HCT116 (cell line): ENCODE measurements around the gene AZIN2. TPM values are rescaled to one million over a fixed set of nuclear protein-coding genes. Genes with fewer than 3 reads are reported as not detected.

Experiments
- ATAC-seq: fragments of 200-7000 bp; cut with Tn5 transposase; 2 replicates; pipeline ENCODE4 v1.9.1; 2020; ENCODE audit warnings: mild to moderate bottlenecking, moderate library complexity
- BruUV-seq: library from RNA; stranded (reverse); fragments of 400-500 nt; replicated peaks from 2 replicates; lab custom pipeline; 2021; lab: Mats Ljungman, UMichigan
- CTCF ChIA-PET: fragments of 300-600 bp; sonication (Branson Sonifier 250); formaldehyde crosslinking; loops from one replicate; lab custom pipeline; 2021; ENCODE audit warnings: antibody characterized with exemption; lab: Charles Lee
- POLR2A ChIA-PET: fragments of 300-600, 350-600 bp; sonication (Branson Sonifier 250); formaldehyde crosslinking; loops from one replicate; lab custom pipeline; 2021; ENCODE audit warnings: antibody characterized with exemption; lab: Charles Lee
- RAD21 ChIA-PET, 2 experiments: fragments of 300-600 bp; sonication (Branson Sonifier 250); formaldehyde crosslinking; loops; one replicate each; lab custom pipeline; 2023; ENCODE audit warnings: low total read pairs in 2 of 2; ENCODE audit not compliant: uncharacterized antibody in 2 of 2, unreplicated experiment in 2 of 2, low non-redundant PET in 1 of 2; lab: Charles Lee
- DNase-seq: peaks from one replicate; pipeline ENCODE4 v3.0.0-alpha.2; 2010; ENCODE audit warnings: low read depth, low spot score
- H2AFZ ChIP-seq: fragments of 200-600 bp; shearing (Covaris generic), sonication (generic); 2 replicates; pipeline ENCODE4 v1.6.1; 2017; ENCODE audit warnings: low read depth, mixed run types, mixed read lengths, antibody characterized with exemption, low read length; ENCODE audit not compliant: poor library complexity, severe bottlenecking
- H3K27ac ChIP-seq: 2 replicates; pipeline ENCODE4 v1.5.1; 2012; ENCODE audit warnings: low read depth, low read length
- H3K27me3 ChIP-seq: fragments of 200-600 bp; sonication (generic); 2 replicates; pipeline ENCODE4 v1.6.1; 2016; ENCODE audit warnings: mixed run types, low read length, mixed read lengths; ENCODE audit not compliant: insufficient read depth
- H3K36me3 ChIP-seq, 2 experiments: fragments of 200-500 bp in 1 of 2; fragments of 200-600 bp in 1 of 2; sonication (Bioruptor generic) in 1 of 2; sonication (generic) in 1 of 2; 2 replicates each; pipeline versions ENCODE4 v1.5.1 to v1.6.1; 2014 to 2016; ENCODE audit warnings: low read length in 2 of 2, inconsistent platforms in 1 of 2, mixed read lengths in 1 of 2, mixed run types in 1 of 2; ENCODE audit not compliant: insufficient read depth in 2 of 2, control insufficient read depth in 1 of 2
- H3K4me1 ChIP-seq, 2 experiments: fragments of 200-600 bp in 1 of 2; sonication (generic) in 1 of 2; 2 replicates each; pipeline versions ENCODE4 v1.5.1 to v1.6.1; 2012 to 2017; ENCODE audit warnings: low read length in 2 of 2, inconsistent platforms in 1 of 2, mild to moderate bottlenecking in 1 of 2, mixed read lengths in 1 of 2, mixed run types in 1 of 2, moderate library complexity in 1 of 2; ENCODE audit not compliant: insufficient read depth in 2 of 2, control insufficient read depth in 1 of 2
- H3K4me2 ChIP-seq: fragments of 200-600 bp; sonication (generic); 2 replicates; pipeline ENCODE4 v1.6.1; 2017; ENCODE audit warnings: mixed run types, low read length, mixed read lengths
- H3K4me3 ChIP-seq, 2 experiments: fragments of 200-600 bp in 1 of 2; sonication (generic) in 1 of 2; replicated peaks in 1 of 2; 2 replicates each; pipeline ENCODE4 v1.5.1; 2011 to 2016; ENCODE audit warnings: low read length in 2 of 2, control low read depth in 1 of 2, low read depth in 1 of 2, mild to moderate bottlenecking in 1 of 2, mixed read lengths in 1 of 2, mixed run types in 1 of 2
- H3K79me2 ChIP-seq: fragments of 200-600 bp; sonication (generic); 2 replicates; pipeline ENCODE4 v1.6.1; 2017; ENCODE audit warnings: mild to moderate bottlenecking, mixed run types, low read length, moderate library complexity, mixed read lengths; ENCODE audit not compliant: insufficient read depth
- H3K9ac ChIP-seq: fragments of 200-600 bp; sonication (generic); 2 replicates; pipeline ENCODE4 v1.6.1; 2016; ENCODE audit warnings: low read length, mixed read lengths
- H3K9me2 ChIP-seq: fragments of 200-600 bp; sonication (generic), shearing (Covaris generic); 2 replicates; pipeline ENCODE4 v1.6.1; 2017; ENCODE audit warnings: mixed run types, mild to moderate bottlenecking, moderate library complexity; ENCODE audit not compliant: insufficient read depth
- H3K9me3 ChIP-seq, 2 experiments: fragments of 200-500 bp in 1 of 2; fragments of 200-600 bp in 1 of 2; sonication (Bioruptor generic) in 1 of 2; sonication (generic) in 1 of 2; 2 replicates each; pipeline ENCODE4 v1.6.1; 2014 to 2017; ENCODE audit warnings: low read length in 2 of 2, mixed read lengths in 2 of 2, inconsistent platforms in 1 of 2, low read depth in 1 of 2, mild to moderate bottlenecking in 1 of 2, mixed run types in 1 of 2, moderate library complexity in 1 of 2; ENCODE audit not compliant: control insufficient read depth in 1 of 2, insufficient read depth in 1 of 2
- H4K20me1 ChIP-seq: fragments of 200-600 bp; sonication (generic), shearing (Covaris generic); 2 replicates; pipeline ENCODE4 v1.6.1; 2017; ENCODE audit warnings: mixed run types, mild to moderate bottlenecking, moderate library complexity; ENCODE audit not compliant: insufficient read depth
- CBX3 ChIP-seq: IDR thresholded peaks from 2 replicates; pipeline ENCODE4 v1.6.1; 2012; ENCODE audit warnings: low read depth
- CEBPB ChIP-seq: IDR thresholded peaks from 2 replicates; pipeline ENCODE4 v1.6.1; 2012; ENCODE audit warnings: low read depth
- FOSL1 ChIP-seq: IDR thresholded peaks from 2 replicates; pipeline ENCODE4 v1.6.1; 2012; ENCODE audit warnings: low read depth
- JUND ChIP-seq: IDR thresholded peaks from 2 replicates; pipeline ENCODE4 v1.6.1; 2012
- POLR2A ChIP-seq: IDR thresholded peaks from 2 replicates; pipeline ENCODE4 v1.7.0; 2011; ENCODE audit warnings: borderline replicate concordance; ENCODE audit not compliant: insufficient read depth, insufficient read length; ENCODE audit errors: extremely low read depth
- POLR2AphosphoS5 ChIP-seq: IDR thresholded peaks from 2 replicates; pipeline ENCODE4 v1.6.1; 2011; ENCODE audit warnings: mild to moderate bottlenecking, low read depth, low read length, moderate library complexity
- RAD21 ChIP-seq: IDR thresholded peaks from 2 replicates; pipeline ENCODE4 v1.6.1; 2012; ENCODE audit warnings: low read depth, mild to moderate bottlenecking
- SP1 ChIP-seq: IDR thresholded peaks from 2 replicates; pipeline ENCODE4 v1.6.1; 2012; ENCODE audit warnings: low read depth
- SRF ChIP-seq: IDR thresholded peaks from 2 replicates; pipeline ENCODE4 v1.6.1; 2012; ENCODE audit warnings: low read depth
- YY1 ChIP-seq: IDR thresholded peaks from 2 replicates; pipeline ENCODE4 v1.6.1; 2011; ENCODE audit warnings: low read length, low read depth, moderate library complexity, mild to moderate bottlenecking; ENCODE audit not compliant: insufficient replicate concordance; ENCODE audit errors: extremely low read depth
- ZFX ChIP-seq: fragments of 450-650 bp; IDR thresholded peaks from 2 replicates; pipeline ENCODE4 v1.6.1; 2017
- intact Hi-C: fragments of 100-400 bp; cut with micrococcal nuclease; formaldehyde crosslinking; loops from 2 replicates; pipeline ENCODE4 v1.10.0; 2022
- total RNA-seq: library from RNA; stranded (reverse); gene quantifications from one replicate; pipeline ENCODE4 v1.2.1, GENCODE V29; 2021; ENCODE audit not compliant: unreplicated experiment
- TF ChIP-seq, protein P1 (sequence below), 3 experiments: fragments of 200-600 bp in 1 of 3; sonication (generic) in 1 of 3; IDR thresholded peaks in 2 of 3; conservative IDR thresholded peaks in 1 of 3; 2 replicates each; pipeline ENCODE4 v1.5.1; 2012 to 2017; ENCODE audit warnings: low read depth in 2 of 3, low read length in 2 of 3, antibody characterized with exemption in 1 of 3, borderline replicate concordance in 1 of 3, control low read depth in 1 of 3, mild to moderate bottlenecking in 1 of 3, mixed read lengths in 1 of 3, mixed run types in 1 of 3, moderate library complexity in 1 of 3; ENCODE audit not compliant: insufficient read depth in 1 of 3
- TF ChIP-seq, protein P2 (sequence below): IDR thresholded peaks from 2 replicates; pipeline ENCODE4 v1.6.1; 2011; ENCODE audit warnings: mild to moderate bottlenecking, low read length, moderate library complexity; ENCODE audit not compliant: insufficient replicate concordance; ENCODE audit errors: extremely low read depth
- TF ChIP-seq, protein P3 (sequence below): IDR thresholded peaks from 2 replicates; pipeline ENCODE4 v1.6.1; 2012

Gene AZIN2
- total RNA-seq, 1 experiment from 2014 or later: 7.8 TPM

DNA sequence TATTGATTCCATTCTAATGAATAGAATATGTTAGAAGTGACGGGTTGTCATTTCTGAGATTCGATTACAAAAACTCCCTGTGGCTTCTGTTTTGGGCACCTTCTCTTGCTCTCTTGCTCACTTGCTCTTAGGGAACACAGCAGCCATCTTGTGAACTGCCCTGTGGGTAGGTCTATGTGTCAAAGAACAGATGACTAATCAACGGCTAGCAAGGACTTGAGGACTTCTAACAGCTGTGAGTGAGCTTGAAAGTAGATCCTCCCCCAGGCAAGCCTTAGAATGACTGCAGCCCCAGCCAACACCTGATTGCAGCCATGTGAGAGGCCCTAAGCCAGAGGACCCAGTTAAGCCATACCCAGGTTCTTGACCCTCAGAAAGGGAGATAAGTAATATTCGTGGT is 49.3 kb downstream of the AZIN2 start:
- no peaks in the 10 kb centered on the region for H3K27me3 ChIP-seq
- no peaks in the 10 kb centered on the region for H3K9me3 ChIP-seq
- no peak overlapping the region for H2AFZ ChIP-seq
- TF ChIP-seq JUND: 0 out of 2 replicates have a peak, but pooled peaks have one; percentile 8
- TF ChIP-seq SRF: no peak
- TF ChIP-seq, all 23 proteins: peak for 1
- Histone ChIP-seq H3K4me2 (no peak overlapping the region), H4K20me1 (no peaks in the 10 kb centered on the region), H3K36me3 (no peaks in the 10 kb centered on the region; a peak in 1 of 4 replicates), H3K9me2 (no peaks in the 10 kb centered on the region), H3K4me3 (no peak overlapping the region), H3K79me2 (peaks cover 21% of the 10 kb centered on the region), H3K27ac (no peak overlapping the region), H3K4me1 (peaks cover 5 to 20% of the 10 kb centered on the region in 2 experiments; a peak in 3 of 4 replicates), H3K9ac (no peak overlapping the region)
- no peak for ATAC-seq
- ChIA-PET CTCF (no interaction called here), POLR2A (no interaction called here), RAD21 (no interaction called here)
- intact Hi-C loops: no loop called here
- DNase-seq: no peak
- no TSS peak for BruUV-seq

DNA sequence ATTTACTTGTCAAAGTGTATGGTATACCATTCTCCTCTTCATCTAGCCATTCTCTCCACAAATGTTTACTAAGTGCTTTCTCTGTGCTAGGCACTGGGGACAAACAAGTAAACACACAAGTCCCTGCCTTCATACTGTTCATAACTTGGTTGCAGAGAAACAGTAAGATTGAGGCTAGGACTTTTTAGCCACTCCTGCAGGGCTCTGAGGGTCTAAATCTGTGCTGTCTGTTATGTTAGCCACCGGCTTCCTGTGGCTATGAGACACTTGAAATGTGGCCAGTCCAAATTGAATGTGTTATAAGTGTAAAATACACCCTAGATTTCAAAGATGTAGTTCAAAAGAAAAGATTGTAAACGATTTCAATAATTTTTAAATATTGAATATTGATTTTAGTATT is 50.2 kb downstream of the AZIN2 start:
- Histone ChIP-seq H3K4me2 (no peak overlapping the region), H3K9ac (no peak overlapping the region), H3K9me3 (no peaks in the 10 kb centered on the region), H3K4me3 (no peak overlapping the region), H3K27ac (no peak overlapping the region), H3K4me1 (peaks cover 5 to 14% of the 10 kb centered on the region in 2 experiments; a peak in 3 of 4 replicates), H3K36me3 (no peaks in the 10 kb centered on the region), H2AFZ (no peak overlapping the region), H3K9me2 (no peaks in the 10 kb centered on the region), H3K79me2 (peaks cover 13% of the 10 kb centered on the region), H3K27me3 (no peaks in the 10 kb centered on the region), H4K20me1 (no peaks in the 10 kb centered on the region)
- DNase-seq (no peak), ATAC-seq (no peak)
- intact Hi-C loops: no loop called here
- CTCF ChIA-PET: no interaction called here
- RAD21 ChIA-PET: no interaction called here
- BruUV-seq: no TSS peak
- POLR2A ChIA-PET: no interaction called here
- no peak for TF ChIP-seq ZFX
- TF ChIP-seq POLR2AphosphoS5: no peak
- no peak for TF ChIP-seq YY1
- no peak for TF ChIP-seq POLR2A
- TF ChIP-seq, protein P1, sequence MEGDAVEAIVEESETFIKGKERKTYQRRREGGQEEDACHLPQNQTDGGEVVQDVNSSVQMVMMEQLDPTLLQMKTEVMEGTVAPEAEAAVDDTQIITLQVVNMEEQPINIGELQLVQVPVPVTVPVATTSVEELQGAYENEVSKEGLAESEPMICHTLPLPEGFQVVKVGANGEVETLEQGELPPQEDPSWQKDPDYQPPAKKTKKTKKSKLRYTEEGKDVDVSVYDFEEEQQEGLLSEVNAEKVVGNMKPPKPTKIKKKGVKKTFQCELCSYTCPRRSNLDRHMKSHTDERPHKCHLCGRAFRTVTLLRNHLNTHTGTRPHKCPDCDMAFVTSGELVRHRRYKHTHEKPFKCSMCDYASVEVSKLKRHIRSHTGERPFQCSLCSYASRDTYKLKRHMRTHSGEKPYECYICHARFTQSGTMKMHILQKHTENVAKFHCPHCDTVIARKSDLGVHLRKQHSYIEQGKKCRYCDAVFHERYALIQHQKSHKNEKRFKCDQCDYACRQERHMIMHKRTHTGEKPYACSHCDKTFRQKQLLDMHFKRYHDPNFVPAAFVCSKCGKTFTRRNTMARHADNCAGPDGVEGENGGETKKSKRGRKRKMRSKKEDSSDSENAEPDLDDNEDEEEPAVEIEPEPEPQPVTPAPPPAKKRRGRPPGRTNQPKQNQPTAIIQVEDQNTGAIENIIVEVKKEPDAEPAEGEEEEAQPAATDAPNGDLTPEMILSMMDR (IDR thresholded peaks at IDR 0.05 in 2 of 3, conservative IDR thresholded peaks at IDR 0.05 in 1 of 3; ENCODE audit: borderline replicate concordance in 1 of 3, insufficient read depth in 1 of 3, low read depth in 2 of 3, low read length in 2 of 3): no peak
- no peak for TF ChIP-seq CBX3
- TF ChIP-seq, protein P2, sequence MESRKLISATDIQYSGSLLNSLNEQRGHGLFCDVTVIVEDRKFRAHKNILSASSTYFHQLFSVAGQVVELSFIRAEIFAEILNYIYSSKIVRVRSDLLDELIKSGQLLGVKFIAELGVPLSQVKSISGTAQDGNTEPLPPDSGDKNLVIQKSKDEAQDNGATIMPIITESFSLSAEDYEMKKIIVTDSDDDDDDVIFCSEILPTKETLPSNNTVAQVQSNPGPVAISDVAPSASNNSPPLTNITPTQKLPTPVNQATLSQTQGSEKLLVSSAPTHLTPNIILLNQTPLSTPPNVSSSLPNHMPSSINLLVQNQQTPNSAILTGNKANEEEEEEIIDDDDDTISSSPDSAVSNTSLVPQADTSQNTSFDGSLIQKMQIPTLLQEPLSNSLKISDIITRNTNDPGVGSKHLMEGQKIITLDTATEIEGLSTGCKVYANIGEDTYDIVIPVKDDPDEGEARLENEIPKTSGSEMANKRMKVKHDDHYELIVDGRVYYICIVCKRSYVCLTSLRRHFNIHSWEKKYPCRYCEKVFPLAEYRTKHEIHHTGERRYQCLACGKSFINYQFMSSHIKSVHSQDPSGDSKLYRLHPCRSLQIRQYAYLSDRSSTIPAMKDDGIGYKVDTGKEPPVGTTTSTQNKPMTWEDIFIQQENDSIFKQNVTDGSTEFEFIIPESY: no peak
- TF ChIP-seq RAD21: no peak
- TF ChIP-seq, protein P3, sequence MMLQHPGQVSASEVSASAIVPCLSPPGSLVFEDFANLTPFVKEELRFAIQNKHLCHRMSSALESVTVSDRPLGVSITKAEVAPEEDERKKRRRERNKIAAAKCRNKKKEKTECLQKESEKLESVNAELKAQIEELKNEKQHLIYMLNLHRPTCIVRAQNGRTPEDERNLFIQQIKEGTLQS: no peak
- TF ChIP-seq SRF: no peak
- TF ChIP-seq SP1: no peak
- TF ChIP-seq CEBPB: no peak
- TF ChIP-seq FOSL1: no peak
